T-helper 17 cell (primary cell): ENCODE data around the gene SNX19. TPM values are rescaled to one million over a fixed set of nuclear protein-coding genes. Genes with fewer than 3 reads are reported as not detected.
A peak's percentile ranks its signal among the peaks of the same experiment; 100 is the strongest.

Source experiments
- ATAC-seq: fragments of 150-1000 bp; cut with Tn5 transposase; 2 replicates; pipeline ENCODE4 v1.10.0; 2021; ENCODE audit warnings: mild to moderate bottlenecking, moderate library complexity
- DNase-seq, 3 donors: peaks; one replicate each; pipeline versions ENCODE4 v3.0.0 to v3.0.0-alpha.2; 2020 to 2021
- H3K9me3 ChIP-seq: one replicate; pipeline ENCODE4 v1.7.0; 2013; ENCODE audit warnings: low read length, mild to moderate bottlenecking; ENCODE audit not compliant: control insufficient read depth, poor library complexity, severe bottlenecking
- H3K27ac Mint-ChIP-seq: one replicate; pipeline ENCODE4 v1.8.0; 2022; ENCODE audit warnings: mild to moderate bottlenecking, moderate library complexity, mixed read lengths
- H3K27me3 Mint-ChIP-seq: one replicate; pipeline ENCODE4 v1.8.0; 2022; ENCODE audit warnings: mixed read lengths
- H3K36me3 Mint-ChIP-seq: one replicate; pipeline ENCODE4 v1.8.0; 2022; ENCODE audit warnings: low read depth, mixed read lengths
- H3K4me1 Mint-ChIP-seq: one replicate; pipeline ENCODE4 v1.8.0; 2022; ENCODE audit warnings: mild to moderate bottlenecking, mixed read lengths
- H3K4me3 Mint-ChIP-seq: one replicate; pipeline ENCODE4 v1.8.0; 2022; ENCODE audit warnings: mild to moderate bottlenecking, moderate library complexity, mixed read lengths
- total RNA-seq, 4 donors: library from RNA in 2 of 4; stranded (reverse) in 2 of 4; gene quantifications; one replicate each; pipeline ENCODE4 v1.2.3 and lab custom pipeline; 2022 to 2026

The SNX19 gene
- total RNA-seq, 2 donors from 2014 or later: 64.6 to 67.3 TPM

DNA sequence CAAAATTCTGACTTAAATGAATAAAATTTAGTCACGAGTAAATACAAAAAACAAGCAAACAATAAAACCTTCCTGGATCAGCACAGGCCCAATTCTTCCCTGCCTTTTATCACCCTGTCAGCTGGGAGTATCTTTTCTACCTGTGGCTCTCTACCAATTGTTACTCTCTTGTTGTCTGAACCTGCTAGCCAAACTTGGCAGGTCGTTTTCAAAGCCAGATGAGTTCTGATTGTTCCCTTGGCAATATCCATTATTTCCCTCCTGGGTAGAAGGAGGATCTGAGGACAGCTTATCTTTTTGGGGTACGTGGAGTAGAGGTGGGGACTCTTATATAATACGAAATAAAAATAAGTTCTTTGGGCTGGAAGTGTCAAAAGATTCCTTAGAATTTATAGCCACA, 40.2 kb downstream of the SNX19 start:
- Mint-ChIP-seq H3K36me3 (peaks cover 3% of the 10 kb centered on the region), H3K4me1 (peaks cover 2% of the 10 kb centered on the region), H3K4me3 (no peak overlapping the region), H3K27ac (no peak overlapping the region), H3K27me3 (no peaks in the 10 kb centered on the region)
- DNase-seq (no peak), ATAC-seq (no peak)
- H3K9me3 ChIP-seq: no peaks in the 10 kb centered on the region

DNA sequence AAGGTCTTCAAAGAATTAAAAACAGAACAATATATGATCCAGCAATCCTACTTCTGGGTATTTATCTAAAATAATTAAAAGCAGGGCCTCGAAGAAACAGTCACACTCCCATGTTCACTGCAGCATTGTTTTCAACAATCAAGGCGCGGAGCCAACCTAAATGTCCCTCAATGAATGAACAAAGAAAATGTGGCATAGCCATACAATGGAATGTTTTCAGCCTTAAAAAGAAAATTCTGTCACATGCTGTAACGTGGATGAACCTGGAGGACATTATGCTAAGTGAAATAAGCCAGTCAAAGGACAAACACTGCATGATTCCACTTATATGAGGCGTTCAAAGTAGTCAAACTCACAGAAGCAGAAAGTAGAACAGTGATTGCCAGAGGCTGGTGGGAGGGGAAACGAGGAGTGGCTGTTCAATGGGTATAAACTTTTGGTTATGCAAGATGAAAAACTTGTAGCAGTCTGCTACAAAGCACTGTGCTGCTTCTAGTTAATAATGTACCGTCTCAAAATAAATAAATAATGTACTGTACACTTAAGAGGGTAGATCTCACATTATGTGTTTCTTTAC, 41.2 kb downstream of the SNX19 start:
- ATAC-seq (no peak), DNase-seq (no peak)
- Mint-ChIP-seq H3K27ac (peak overlapping the region; percentile 83), H3K27me3 (no peaks in the 10 kb centered on the region), H3K4me3 (no peak overlapping the region), H3K4me1 (peaks cover 2% of the 10 kb centered on the region), H3K36me3 (peaks cover 3% of the 10 kb centered on the region)
- no peaks in the 10 kb centered on the region for H3K9me3 ChIP-seq

DNA sequence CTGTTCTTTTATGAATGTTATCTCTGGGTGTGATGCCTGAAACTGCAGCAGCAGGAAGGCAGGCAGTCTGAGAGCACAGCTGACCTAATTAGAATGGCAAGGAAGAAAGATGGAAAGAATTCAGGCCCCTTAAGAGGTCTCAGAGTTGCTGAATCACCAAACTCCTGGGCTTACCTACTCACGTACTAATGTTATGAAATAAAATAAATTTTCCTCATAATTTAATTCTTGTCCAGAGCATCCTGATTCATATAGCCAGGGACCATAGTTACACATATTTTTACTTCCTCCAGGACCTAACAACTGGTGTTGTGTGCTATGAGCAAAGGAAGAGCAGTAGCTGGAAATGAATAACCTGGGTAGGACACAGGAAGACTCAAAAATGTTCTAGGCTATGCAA, 41.9 kb downstream of the SNX19 start:
- H3K4me1 Mint-ChIP-seq: peaks cover 2% of the 10 kb centered on the region
- H3K27me3 Mint-ChIP-seq: no peaks in the 10 kb centered on the region
- DNase-seq (no peak), ATAC-seq (no peak)
- no peak overlapping the region for H3K4me3 Mint-ChIP-seq
- peaks cover 3% of the 10 kb centered on the region for H3K36me3 Mint-ChIP-seq
- H3K9me3 ChIP-seq: no peaks in the 10 kb centered on the region
- peak overlapping the region; percentile 83 for H3K27ac Mint-ChIP-seq

DNA sequence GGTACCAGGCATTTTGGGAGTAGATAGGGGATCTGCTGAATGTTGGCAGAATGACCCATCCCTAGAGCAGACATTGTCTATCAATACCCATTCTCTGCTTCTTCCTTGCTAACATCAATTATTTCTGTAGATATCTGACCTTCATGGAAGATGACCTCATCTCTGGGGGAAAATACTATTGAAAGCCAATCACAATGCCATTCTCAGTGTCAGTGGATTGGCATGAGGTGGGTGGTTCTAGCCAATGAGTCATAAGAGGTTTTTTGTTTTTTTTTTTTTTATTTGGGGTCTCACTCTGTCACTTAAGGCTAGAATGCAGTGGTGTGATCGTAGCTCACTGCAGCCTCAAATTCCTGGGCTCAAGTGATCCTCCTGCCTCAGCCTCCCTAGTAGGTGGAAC, 42.5 kb downstream of the SNX19 start:
- H3K9me3 ChIP-seq: no peaks in the 10 kb centered on the region
- H3K36me3 Mint-ChIP-seq: no peaks in the 10 kb centered on the region
- H3K4me1 Mint-ChIP-seq: peaks cover 2% of the 10 kb centered on the region
- DNase-seq (no peak), ATAC-seq (no peak)
- H3K27ac Mint-ChIP-seq: peak overlapping the region; percentile 83
- no peaks in the 10 kb centered on the region for H3K27me3 Mint-ChIP-seq
- H3K4me3 Mint-ChIP-seq: no peak overlapping the region

DNA sequence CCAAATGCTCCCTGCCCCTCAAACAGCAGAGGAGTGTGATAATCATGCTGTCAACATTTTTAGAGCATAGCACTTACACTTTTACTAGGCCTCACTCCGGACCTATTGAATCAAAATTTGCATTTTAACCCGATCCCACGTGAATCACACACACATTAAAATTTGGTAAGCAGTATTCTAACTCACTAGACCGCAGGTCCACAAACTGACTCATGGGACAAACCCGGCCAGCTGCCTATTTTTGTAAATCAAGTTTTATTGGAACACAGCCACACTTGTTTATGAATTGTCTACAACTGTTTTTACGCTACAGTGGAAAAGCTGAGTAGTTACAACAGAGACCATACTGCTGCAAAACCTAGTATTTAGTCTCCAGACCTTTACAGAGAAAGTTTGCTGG, 43.3 kb downstream of the SNX19 start:
- H3K9me3 ChIP-seq: no peaks in the 10 kb centered on the region
- no peak for ATAC-seq
- no peaks in the 10 kb centered on the region for H3K36me3 Mint-ChIP-seq
- H3K27ac Mint-ChIP-seq: no peak overlapping the region
- no peak overlapping the region for H3K4me3 Mint-ChIP-seq
- H3K27me3 Mint-ChIP-seq: no peaks in the 10 kb centered on the region
- H3K4me1 Mint-ChIP-seq: peaks cover 2% of the 10 kb centered on the region
- no peak for DNase-seq

DNA sequence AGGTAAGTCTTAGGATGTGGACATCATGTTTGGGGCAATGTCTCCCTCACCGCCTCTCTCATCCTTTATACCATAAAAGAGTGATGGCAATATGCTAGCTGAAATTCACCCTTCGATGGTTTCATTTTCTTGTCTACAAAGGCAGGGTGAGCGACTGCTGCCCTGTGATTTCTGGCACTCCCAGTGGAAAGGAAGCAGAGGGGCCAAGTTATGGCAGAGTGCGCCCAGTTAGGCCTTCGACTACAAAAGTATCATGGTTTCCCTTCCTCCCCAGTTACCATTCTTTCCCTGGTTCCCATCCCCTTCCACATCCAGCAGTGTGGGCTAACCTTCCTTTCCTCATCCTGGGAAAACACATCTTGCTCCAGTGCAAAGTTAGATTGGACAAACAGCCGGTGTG, 43.8 kb downstream of the SNX19 start:
- Mint-ChIP-seq H3K4me1 (peaks cover 2% of the 10 kb centered on the region), H3K27me3 (no peaks in the 10 kb centered on the region), H3K4me3 (no peak overlapping the region), H3K27ac (no peak overlapping the region), H3K36me3 (no peaks in the 10 kb centered on the region)
- ATAC-seq (no peak), DNase-seq (no peak)
- H3K9me3 ChIP-seq: no peaks in the 10 kb centered on the region

DNA sequence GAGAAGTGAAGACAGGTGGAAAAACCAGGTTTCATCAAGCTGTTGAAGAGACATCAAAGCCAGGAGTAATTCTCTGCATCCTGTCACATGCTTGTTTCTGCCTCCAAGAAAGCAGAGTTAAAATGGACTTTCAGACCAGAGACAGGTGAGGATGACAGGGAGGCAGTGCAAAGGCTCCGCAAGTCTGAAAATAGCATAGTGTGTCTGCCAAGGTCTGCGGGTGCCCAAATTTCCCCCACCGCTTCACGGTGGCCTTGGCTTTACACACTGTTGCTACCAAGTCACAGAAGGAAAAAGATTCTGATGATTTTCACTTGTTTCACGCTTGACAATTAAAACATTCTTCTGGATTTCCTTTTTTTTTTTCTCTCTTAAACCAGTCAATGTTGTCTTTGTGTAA, 44.2 kb downstream of the SNX19 start:
- Mint-ChIP-seq H3K27ac (no peak overlapping the region), H3K4me1 (peaks cover 2% of the 10 kb centered on the region), H3K36me3 (no peaks in the 10 kb centered on the region), H3K27me3 (no peaks in the 10 kb centered on the region), H3K4me3 (no peak overlapping the region)
- DNase-seq: no peak
- no peak for ATAC-seq
- no peaks in the 10 kb centered on the region for H3K9me3 ChIP-seq

DNA sequence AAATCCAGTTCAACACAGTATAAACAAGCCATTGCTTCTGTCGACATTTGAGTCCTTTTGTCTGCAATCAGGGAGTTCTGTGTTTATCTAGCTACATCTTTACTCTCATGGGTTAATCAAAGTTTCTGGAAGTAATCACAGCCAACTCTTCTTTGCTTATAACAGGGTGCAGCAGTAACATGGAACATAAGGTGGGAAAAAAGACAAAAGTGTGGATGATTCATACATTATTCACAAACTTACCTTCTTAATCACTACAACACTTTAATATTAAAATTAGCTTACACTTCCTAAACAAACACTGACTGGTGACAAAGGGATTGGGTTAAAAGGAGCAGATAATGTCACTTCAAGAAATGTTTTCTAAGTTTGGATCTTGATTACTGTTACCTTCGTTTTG, 44.7 kb downstream of the SNX19 start:
- Mint-ChIP-seq H3K4me1 (peaks cover 2% of the 10 kb centered on the region), H3K36me3 (no peaks in the 10 kb centered on the region), H3K27me3 (no peaks in the 10 kb centered on the region), H3K4me3 (no peak overlapping the region), H3K27ac (no peak overlapping the region)
- H3K9me3 ChIP-seq: no peaks in the 10 kb centered on the region
- ATAC-seq (no peak), DNase-seq (no peak)

DNA sequence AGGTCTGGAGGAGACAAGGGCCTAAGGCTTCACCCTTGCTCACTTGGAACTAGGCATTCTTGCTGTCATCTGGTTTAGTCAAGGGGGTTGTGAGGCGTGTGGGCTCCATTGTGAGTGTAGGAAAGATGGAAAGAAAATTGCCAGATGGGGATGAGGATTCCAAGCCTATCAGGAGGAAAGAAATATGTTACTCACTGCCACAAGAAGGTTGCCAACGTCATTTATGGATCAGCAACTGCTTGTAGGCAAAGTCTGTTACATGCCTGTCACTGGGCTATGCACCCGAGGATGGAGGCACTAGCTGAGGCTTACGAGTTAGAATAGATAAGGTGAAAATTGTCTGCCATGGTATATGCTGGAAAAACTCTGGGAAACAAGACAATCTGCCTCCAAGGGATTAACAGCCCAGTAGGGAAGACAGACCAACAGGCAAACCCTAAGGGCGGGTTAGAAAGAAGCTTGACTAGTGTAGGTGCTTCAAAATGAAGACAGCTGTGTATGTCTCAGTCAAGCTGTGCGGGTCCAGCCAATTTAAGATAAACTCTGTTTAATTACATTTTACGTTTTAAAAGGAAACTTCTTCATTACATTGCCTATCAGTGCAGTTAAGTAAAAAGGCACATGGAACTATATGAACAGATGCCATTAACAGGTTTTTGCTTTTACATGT, 47.4 kb downstream of the SNX19 start:
- H3K4me3 Mint-ChIP-seq: no peak overlapping the region
- no peaks in the 10 kb centered on the region for H3K27me3 Mint-ChIP-seq
- H3K4me1 Mint-ChIP-seq: peaks cover 3% of the 10 kb centered on the region
- DNase-seq (no peak), ATAC-seq (no peak)
- no peaks in the 10 kb centered on the region for H3K36me3 Mint-ChIP-seq
- H3K9me3 ChIP-seq: no peaks in the 10 kb centered on the region
- peak overlapping the region; percentile 67 for H3K27ac Mint-ChIP-seq

DNA sequence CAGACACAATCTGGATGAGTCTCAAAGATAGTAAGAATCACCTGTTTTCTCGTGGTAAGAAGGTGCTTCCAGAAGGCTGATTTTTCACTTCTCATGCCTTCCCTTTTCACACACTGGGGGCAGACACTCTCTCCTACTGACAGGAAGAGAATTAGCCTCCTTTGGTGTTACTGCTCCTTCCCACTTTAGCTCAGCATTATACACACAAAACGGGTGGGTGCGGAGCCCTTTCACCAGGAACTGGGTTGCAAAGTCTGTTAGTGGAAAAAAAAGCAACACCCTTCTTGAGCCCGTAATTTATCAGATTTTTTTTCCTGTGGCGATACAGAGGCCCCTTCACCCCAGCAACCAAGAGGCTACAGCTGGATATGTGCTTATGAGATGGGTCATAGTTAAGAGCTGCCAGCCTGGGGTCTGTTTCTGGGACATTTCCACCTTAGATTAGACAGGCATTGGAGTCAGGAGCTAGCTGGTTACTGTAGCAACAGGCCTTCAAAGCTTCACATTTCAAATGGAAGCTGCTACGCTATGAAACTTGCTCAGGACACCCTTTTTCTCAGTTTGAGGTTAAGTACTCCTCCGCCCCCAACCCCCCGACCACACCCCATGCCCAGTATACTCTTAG, 48.1 kb downstream of the SNX19 start:
- ATAC-seq: no peak
- no peak for DNase-seq

DNA sequence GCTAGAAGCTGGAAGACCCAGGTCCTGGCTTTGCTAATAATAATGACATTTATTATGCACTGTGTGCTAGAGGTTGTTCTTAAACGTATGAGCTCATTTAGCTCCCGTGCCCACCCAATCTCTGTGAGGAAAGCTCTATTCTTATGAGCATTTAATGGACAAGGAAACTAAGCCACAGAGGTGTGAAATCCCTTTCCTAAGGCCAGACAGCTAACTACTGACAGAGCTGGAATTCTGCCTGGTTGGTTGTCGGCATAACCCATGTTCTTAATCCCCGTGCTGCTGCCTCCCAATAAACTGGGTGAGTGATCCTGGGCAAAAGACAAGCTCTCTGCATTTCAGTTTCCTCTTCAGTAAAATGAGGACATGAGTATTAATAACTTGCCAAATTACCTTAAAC, 49.4 kb downstream of the SNX19 start:
- H3K27ac Mint-ChIP-seq: no peak overlapping the region
- DNase-seq (no peak), ATAC-seq (no peak)
- H3K4me3 Mint-ChIP-seq: no peak overlapping the region
- no peaks in the 10 kb centered on the region for H3K27me3 Mint-ChIP-seq
- H3K36me3 Mint-ChIP-seq: no peaks in the 10 kb centered on the region
- no peaks in the 10 kb centered on the region for H3K9me3 ChIP-seq
- H3K4me1 Mint-ChIP-seq: peaks cover 8% of the 10 kb centered on the region

More for the DNA sequence above, 48.1 kb downstream of the SNX19 start:
- Mint-ChIP-seq H3K27ac (peak overlapping the region; percentile 67), H3K36me3 (no peaks in the 10 kb centered on the region), H3K27me3 (no peaks in the 10 kb centered on the region), H3K4me3 (no peak overlapping the region), H3K4me1 (peaks cover 3% of the 10 kb centered on the region)
- H3K9me3 ChIP-seq: no peaks in the 10 kb centered on the region

DNA sequence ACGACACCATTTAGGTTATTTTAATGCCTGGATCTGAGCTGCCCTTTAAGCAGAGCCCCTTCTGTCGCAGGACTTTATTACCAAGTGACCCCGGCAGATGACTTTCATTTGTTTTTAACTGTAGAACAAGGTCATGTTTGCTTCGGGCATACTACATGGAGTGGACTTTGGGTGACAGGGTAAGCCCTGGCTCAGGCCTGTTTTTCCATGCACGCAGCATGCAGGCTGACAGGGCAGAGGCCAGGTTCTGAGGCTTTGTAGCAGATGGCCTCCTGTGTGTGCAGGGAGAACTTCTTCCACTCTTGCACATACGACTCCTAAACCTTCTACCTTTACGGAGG, 50.5 kb downstream of the SNX19 start:
- no peaks in the 10 kb centered on the region for H3K9me3 ChIP-seq
- Mint-ChIP-seq H3K4me1 (peaks cover 11% of the 10 kb centered on the region), H3K27me3 (no peaks in the 10 kb centered on the region), H3K36me3 (no peaks in the 10 kb centered on the region), H3K27ac (no peak overlapping the region), H3K4me3 (no peak overlapping the region)
- ATAC-seq (no peak), DNase-seq (no peak)

DNA sequence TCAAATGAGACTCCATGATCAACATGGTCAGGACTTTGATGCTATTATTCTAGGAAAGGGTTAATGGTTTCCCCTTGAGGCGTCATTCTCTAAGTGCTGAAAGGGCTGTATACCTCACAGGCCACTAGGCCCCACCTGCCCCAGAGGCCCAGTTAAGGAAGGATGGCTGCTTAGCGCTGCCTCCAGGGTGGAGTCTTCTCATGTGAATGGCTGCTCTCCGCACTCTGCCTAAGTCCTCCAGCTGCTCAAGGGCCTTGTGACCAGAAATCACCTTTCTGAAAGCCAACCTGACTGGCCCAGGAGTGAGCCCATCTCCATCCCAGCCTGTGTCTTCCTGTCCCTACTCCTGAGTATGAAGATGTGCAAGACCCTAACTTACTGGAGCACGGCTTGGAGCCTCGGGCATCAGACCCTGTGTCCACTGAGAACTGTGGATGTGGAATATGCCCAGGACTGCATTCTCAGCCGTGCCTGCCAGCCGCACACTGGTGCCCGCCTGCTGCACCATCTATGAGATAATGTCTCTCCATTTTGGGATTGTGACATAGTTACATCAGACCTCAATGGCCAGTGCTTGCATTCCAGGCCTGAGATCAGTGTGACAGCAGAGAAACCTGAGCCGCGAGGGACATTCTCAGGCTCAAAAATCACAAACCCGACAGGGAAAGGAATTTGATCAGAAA, 51.0 kb downstream of the SNX19 start:
- H3K27ac Mint-ChIP-seq: no peak overlapping the region
- no peaks in the 10 kb centered on the region for H3K9me3 ChIP-seq

More for the DNA sequence above, 51.0 kb downstream of the SNX19 start:
- ATAC-seq: no peak
- Mint-ChIP-seq H3K4me1 (peaks cover 11% of the 10 kb centered on the region), H3K36me3 (no peaks in the 10 kb centered on the region), H3K4me3 (no peak overlapping the region), H3K27me3 (no peaks in the 10 kb centered on the region)
- DNase-seq: no peak
